Activated CD8-positive, alpha-beta memory T cell treated with anti-CD3 and anti-CD28 coated beads for 24 hours (primary cell): Measurements from ENCODE around the gene UBXN4.
"Not testable (repeated sequence)": the region's sequence is repeated elsewhere in the genome, so short reads cannot be mapped to it uniquely, and the experiment has no call there.

Experiments used
- DNase-seq: peaks from one replicate; pipeline ENCODE4 v3.0.0-alpha.2; 2020

Gene UBXN4

DNA sequence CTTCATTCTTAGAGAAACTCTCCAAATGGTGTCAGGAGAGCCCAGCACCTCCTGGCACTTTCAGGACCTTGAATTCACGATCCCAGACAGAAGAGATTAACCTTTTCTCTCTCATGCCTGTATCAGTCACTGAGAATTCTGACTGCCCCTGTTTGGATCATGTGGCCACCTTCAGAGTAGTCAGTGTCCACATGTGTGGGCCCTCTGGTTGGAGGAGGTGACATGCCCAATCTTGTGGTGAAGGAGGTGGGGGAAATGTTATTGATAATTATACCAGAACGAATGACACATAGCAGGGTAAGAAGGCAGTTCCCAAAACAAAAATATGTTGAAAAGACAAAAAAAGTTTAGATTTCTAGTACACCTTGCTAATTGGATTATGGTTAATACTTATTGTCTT is 31.7 kb downstream of the UBXN4 start:
- no peak for DNase-seq

DNA sequence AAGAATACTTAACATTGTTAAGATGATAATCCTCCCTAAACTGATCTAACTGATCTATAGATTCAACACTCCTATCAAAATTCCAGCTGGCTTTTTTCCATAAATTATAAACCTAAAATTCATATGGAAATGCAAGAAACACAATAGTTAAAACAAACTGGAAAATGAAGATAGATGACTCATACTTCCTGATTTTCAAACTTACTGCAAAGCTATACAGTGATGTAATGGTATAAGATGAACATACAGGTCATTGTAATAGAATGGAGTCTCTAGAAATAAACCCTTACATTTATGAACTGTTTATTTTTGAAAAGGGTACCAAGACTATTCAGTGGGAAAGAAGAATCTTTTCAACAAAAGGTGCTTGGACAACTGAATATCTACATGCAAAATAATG is 32.3 kb downstream of the UBXN4 start:
- no peak for DNase-seq

DNA sequence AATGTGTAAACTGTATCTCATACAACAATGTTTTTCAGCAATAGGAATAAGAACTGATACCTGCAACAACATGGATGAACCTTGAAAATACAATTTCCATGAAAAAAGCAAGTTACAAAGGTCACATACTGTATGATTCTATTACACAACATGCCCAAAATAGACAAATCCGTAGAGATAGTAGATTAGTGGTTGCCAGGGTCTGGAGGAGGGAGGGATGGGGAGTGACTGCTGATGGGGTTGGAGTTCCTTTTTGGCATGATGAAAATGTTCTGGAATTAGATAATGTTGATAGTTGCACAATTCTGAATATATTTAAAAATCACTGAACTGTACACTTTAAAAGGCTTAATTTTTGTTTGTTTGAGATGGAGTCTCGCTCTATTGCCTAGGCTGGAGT is 33.8 kb downstream of the UBXN4 start:
- no peak for DNase-seq

DNA sequence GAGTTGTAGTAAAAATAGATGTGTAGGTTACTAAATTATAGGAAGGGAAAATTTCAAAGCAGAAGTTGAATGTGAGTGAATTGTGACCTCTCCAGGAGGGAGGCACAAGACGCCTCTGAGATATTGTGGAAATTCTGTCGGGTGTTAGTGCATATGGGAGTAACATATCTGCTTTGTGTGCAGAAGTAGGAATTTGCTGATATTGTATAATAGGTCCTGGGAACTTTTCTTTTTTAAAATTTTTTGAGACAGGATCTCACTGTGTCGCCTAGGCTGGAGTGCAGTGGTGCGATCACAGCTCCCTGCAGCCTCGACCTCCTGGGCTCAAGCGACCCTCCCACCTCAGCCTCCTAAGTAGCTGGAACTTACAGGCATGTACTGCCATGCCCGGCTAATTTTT is 34.7 kb downstream of the UBXN4 start:
- DNase-seq: no peak

DNA sequence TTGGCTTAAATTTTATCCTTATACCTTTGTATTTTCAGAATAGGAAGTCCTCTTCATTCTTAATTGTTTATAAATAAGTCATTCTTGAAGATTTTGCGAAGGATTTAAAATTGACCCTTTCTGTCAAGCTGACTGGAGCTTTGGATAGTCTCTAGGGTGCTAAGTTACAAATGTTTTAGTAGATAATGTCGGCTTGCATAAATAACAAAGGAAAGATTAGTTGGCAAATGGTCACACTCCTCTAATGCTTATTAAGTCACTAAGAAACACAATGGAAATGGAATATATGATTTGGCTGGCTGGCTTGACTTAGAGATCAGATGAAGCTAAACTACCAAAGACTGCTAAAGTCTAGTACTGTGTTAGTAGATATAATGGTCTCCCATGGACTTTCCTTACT is 40.6 kb downstream of the UBXN4 start:
- DNase-seq: no peak

DNA sequence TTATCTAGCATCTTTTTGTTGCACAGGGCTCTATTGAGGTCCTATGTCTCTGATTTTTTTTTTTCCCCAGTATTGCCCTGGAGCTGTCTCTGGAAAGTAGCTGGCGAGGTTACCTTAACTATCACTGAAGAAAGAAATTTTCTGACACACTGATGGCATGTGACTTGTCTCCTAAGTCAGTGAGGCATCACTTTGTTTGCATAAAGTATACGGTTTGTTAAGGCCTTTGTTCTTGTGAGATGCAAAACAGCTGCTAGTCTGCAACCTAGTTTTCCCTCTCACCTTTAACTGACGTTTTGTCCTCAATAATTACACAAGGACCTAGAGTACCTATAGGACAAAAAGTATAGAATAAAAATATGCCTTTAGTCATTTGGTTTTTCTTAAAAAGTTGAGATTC is 41.8 kb downstream of the UBXN4 start:
- DNase-seq: no peak

DNA sequence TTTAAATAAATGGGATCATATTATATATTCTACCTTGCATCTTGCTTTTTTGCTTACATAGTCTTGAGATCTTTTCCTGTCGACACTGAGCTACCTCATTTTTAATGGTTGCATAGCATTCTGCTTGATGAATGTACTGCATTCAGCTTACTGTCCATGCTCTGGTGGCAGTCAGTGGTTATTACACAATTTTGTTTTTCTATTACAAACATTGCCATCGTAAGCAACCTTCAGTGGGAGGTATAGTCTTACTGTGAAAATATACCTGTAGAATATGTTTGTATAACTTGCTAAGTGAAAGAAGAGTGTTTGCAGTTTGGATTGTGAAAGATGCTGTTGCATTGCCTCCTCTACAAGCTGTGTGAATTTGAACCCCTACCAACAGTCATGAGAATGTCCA is 43.4 kb downstream of the UBXN4 start:
- no peak for DNase-seq

DNA sequence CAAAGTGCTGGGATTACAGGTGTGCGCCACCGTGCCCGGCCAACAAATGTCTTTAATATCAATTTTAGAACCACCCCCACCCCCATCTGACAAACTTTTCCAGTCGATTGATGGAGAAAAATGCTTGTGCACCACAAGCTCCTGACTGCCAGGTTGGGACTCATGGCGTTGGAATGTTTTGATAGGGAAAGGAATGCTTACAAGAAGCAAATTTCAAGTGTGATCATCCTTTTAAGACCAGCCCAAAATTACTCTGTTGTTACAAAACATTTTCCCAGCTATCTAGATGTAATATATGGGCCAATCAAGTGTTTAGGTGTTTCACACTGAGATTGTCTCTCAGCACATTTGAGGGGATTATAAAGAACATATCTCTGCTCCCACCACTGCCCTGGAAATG is 45.2 kb downstream of the UBXN4 start:
- DNase-seq: no peak

DNA sequence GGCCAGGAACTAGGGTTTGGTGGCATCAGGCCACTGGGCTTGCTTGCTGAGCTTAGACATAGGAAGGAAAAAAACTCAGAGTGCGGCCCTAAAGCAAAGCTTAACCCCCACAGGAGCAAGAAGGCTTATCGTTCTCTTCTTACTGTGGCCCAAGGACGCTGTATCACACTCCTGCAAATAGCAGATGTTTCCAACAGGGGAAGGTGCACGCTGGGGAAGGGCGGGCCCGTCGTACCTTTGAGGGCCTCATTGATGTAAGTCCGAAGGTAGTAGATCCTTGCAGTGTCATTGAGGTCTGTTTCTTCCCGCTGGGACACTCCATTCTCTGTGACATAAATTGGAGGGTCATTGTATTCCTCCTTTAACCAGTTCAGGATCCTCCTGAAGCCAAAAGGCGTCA is 48.8 kb downstream of the UBXN4 start:
- DNase-seq: no peak

DNA sequence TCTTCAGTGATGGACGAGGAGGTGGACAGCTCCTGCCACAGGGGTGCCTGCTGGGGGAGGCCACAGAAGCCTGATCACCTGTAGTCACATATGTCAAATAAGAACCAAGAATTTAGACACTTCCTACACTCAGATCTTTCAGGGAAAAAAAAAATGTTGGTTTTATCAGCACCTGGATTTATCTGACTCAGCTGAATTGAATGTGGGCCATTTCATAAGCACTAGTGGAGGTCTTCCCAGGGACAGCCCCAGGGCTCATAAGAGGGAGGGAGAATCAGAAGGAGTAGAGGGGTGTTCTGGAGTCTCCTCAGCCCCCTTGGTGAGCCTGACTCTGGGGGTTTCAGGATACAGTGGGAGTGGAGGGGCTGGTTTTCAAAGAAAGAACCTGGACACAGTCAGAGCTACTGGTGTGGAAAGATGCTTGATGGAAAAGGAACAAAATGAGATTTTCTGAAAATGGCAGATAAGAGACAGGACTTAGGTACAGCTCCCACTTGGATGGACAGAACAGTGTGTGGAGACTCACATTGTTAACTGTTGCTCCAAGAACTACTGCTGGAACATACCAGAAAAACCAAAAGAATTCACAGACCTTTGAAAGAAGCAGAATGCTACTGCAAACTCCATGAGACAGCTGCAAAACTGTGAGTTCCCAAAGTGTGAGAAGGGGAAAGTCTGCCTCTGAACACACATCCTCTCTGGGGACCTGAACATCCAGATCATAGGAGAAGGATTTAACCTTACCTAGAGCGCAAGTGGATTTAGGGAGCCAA is 49.9 kb downstream of the UBXN4 start:
- no peak for DNase-seq

DNA sequence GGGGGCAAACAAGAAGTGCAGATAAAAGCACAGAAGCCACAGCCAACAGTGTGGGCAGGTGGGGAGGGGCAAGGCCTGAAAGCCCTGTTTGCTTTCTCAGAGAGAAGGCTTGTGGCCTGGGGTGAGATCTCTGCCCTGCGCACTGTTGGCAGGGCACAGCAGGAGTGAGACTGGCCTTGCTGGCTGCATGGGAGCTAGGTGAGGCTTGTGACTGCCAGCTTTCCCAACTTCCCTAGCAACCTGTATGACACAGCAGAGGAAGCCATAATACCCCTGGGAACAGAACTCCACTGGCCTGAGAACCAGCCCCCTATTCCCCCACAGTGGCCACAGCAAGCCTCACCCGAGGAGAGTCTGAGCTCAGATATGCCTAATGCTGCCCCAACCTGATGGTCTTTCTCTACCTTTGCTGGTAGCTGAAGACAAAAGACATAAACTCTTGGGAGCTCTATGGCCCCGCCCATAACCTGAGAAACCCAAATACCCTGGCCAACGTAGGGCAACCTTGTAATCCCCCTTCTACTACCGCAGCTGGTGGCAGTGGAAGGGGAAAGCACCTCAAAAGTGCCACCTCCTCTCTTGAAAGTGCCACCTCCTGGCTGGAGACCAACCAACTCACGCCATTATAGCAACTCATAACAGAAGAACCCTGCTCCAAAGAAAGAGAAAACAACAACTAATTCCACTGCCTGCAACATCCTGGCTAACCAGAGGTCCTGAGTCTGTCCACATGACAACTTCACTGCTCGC is 50.9 kb downstream of the UBXN4 start:
- DNase-seq: no peak

DNA sequence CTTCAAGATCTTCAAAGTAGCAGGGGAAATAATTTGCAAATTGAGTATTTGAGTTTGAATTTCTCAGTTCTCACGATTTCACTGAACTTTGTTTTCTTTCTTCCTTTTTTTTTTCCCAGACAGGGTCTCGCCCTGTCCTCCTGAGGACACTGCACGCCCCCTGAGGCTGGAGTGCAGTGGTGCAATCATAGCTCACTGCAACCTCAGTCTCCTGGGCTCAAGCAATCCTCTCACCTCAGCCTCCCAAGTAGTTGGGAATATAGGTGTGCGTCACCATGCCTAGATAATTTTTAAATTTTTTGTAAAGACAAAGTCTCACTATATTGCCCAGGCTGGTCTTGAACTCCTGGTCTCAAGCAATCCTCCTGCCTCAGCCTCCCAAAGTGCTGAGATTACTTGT is 54.0 kb downstream of the UBXN4 start:
- DNase-seq: not testable (repeated sequence)

DNA sequence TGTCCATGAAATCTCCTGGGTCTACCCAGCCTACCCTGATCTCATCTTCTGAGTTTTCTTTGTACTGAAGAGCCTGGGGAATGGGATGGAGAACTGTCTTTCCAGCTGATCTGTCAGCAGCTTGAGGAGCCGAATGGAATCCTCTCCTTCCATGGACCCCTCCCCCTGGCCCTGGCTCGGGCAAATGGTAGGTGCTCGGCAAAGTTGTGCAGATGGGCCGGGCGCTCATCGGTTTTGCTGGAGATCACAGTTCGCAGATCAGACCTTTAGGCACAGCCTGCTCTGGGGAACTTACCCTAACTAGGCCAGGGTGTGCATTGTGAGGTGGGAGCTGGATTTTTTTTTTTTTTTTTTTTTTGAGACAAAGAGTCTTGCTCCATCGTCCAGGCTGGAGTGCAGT is 55.0 kb downstream of the UBXN4 start:
- DNase-seq: no peak

DNA sequence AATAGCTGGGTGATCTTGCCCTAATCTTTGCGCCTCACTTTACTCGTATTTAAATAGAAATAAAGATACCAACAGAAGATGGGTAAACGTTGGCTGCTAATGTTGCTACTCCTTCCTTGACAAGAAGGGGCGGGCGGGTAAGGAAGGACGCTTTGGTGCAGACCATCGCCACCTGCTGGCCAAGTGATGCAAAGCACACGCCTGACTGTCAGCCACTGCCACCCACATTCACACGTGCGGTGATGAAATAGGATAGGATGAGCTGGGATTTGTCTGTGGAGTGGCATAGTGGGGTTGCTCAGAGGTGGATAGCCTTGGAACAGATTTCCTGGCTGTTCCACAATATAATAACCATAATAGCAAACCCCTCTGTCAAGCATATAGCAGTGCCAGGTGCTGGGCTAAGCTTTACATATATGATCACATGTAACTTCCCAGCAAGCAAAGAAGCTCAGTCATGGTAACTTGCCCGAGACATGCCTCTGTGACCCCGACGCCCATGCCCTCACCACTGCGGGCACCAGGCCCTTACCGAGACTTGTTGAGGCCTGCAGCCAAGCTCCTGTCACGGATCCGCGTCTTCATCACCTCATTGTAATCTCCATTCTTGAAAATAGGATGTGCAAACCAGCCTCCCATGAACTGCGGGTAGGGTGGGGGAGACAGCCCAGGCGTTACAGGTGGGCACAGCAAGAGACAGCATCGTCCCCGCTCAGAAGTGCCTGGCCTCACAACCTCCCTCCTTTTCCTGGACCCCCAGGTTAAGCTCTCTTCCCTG is 56.0 kb downstream of the UBXN4 start:
- DNase-seq: peak; percentile 91

DNA sequence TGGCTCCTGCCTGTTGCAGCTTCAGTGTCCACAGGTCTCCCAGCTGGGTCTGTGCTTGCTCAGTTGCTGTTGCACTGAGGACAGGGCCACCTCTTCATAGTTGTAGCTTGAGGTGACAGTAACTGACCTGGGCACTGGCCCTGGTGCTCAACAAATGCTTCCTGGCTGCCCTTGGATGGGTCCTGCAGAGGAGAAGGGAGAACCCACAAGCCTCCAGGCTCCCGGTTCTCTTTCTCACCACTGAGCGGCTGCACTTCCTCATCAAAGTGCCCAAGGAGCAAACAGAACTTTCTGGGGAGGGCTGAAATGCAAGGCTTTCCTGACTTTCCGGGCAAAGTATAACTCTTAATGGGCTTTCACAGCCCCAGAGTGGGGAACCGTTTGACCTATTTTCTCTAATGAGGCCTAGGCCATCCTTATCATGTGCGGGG is 56.6 kb downstream of the UBXN4 start:
- DNase-seq: no peak

DNA sequence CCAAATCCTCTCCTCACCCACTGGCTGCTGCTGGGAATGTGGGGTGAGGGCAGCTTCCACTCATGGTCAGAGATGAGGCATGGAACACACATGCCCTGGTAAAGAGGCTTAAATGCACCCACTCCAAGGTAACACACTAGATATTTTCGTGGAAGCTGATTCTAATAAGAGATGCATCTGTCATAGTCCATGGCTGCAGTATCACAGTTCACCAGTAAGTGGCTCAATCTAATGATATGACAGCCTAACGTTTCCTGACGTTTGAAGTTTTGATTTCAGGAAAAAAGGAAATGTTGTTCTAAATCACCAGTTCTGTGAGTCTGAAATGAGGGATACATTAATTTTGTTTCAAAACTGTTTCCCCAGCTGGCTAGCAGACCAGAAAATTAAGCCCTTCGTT is 57.1 kb downstream of the UBXN4 start:
- no peak for DNase-seq

DNA sequence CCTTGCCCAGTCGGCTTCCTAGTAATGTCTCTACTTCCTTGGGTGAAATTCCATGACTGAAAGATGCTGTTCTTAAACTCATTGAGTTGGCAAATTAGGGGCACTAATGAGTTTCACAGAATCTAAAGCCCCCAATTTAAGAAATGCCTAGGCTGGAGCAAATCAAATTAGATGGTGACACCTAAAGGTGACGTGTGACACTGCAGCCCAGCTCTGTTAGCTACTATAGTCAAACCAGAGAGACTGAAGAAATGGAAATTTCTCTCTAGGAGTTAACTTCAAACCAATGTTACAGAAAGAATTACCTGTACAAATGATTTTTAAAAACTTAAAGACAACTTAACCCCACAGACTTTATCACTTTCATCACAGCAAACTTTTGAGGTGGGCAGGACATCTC is 58.1 kb downstream of the UBXN4 start:
- no peak for DNase-seq

DNA sequence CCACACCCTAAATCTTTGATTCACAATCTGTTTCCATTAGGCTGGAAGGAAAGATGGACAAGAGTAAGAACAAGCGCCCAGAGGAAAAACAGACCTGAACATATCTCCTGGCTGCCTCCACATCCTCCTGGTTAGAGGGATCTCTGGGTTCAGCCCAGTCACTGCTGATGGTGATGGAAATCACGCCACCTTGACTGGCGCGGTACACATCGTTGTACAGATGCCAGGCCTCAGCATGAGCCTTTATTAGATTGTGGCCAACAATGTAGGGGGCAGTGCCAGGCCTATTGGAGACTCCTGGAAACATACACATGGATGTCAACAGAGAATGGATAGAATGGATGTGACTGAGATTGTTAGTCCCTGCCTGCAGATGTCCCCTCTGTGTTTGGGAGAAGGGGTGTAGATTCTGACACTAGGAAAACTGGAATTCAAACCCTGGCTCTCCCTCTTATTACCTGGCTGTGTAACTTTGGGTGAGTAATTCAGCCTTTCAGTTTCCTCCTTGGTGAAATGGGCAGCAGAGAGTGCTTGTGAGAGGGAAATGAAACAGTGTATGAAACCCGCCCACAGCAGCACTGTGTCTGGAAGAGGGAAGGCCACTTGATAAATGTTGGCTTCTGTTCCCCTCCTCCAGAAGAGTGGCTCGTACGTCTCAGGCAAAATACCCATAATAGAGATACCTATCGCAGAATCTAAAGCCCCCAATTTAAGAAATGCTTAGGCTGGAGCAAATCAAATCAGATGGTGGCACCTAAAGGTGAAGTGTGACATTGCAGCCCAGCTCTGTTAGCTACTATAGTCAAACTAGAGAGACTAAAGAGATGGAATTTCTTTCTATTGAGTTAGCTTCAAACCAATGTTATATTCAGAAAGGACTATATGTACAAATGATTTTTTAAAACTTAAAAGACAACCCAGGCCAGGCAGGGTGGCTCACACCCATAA is 59.1 kb downstream of the UBXN4 start:
- no peak for DNase-seq

DNA sequence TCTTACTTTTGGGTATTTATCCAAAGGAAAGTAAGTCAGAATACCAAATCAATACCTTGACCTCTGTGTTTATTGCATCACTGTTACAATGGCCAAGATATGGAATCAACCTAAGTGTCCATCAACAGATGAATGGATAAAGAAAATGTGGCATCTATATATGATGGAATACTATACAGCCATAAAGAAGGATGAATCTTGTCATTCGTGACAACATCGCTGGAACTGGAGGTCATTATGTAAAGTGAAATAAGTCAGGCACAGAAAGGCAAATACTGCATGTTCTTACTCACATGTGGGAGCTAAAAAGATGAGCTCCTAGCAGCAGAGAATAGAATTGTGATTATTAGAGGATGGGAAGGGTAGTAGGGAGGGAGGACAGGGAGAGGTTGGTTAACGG is 60.7 kb downstream of the UBXN4 start:
- no peak for DNase-seq

DNA sequence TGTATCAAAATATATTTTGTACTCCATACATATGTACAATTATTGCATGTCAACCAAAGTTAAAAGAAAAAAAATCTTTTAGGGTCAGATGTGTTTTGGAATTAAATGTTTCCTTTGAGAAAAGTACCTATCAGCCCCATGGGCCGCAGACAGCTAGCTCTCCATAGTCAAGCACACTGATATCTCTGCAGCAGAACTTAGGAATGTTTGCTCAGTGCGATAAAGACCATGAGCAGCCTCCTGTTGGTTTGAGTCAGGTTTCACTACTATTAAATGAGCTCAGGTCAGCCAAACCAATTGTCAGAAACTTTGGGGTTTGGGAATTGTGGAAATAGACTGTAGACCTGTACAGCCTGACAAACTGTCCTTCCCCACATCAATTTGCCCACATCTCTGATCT is 61.6 kb downstream of the UBXN4 start:
- DNase-seq: no peak

DNA sequence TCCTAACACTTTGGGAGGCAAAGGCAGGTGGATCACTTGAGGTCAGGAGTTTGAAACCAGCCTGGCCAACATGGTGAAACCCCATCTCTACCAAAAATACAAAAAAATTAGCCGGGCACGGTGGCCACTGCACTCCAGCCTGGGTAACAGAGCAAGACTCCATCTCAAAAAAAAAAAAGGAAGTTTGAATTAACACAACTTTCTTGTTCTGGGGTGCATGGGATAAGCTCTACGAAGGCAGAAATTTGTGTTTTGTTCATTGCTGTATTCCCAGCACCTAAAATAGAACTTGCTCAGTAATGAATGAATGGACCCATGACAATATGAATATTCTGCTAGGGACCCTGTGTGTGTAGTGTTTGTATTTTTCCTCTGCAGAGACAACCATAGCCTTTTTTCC is 66.2 kb downstream of the UBXN4 start:
- not testable (repeated sequence) for DNase-seq

DNA sequence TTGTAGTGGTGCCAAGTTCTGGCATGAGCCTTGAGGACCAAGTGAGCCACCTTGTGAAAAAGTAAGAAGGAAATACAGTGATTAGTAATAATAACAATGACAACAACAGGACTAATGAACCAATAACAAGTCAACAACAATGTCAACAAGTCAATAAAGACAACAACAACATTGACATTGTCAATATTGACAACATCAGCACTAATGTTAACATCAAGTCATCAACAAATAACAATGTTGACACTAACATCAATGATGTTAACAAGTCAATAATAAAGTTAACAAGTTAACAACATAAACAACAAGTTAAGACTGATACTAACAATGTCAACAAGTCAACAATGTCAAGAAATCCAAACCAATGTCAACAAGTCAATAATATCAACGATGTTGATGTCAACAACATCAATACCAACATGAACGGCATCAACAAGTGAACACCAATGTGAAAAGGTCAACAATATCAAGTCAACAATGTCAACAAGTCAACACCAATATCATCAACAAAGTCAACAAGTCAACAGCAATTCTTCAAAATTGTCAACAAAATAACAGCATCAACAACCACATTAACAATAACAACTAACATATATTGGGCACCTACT is 71.4 kb downstream of the UBXN4 start:
- no peak for DNase-seq
